ENCODE results near the gene TMEM187. TPM values are rescaled to one million over a fixed set of nuclear protein-coding genes. Genes with fewer than 3 reads are reported as not detected.

Gene TMEM187
- total and polyA plus RNA-seq, 10 of the 15 experiments (the other 5 are each of a cell fraction or from before 2014, with no cell fraction given): 0.45 to 8.5 (median 4.1) TPM

DNA sequence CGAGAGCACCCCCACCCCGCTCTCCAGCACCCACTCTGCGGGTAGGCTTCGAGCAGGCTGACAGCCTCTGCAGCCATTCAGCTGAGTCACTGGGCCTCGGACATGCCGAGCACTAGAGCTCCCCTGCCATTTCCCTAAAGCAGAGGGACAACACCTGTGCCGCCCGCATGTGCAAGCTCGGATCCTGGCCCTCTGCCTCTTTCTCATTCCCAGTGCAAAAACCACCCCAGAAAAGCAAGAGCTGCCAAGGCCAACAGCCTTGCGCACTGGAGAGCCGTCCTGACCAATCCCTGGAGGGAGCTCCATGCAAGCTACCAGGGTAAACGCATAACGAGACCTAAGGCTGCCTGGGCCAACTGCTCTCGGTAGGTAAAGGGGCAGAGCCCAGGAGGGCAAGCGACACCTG, 6.3 kb upstream of the TMEM187 start:
- BruUV-seq (replicated peaks): no TSS peak
- ChIA-PET CTCF (interaction anchor here (0.7 to 5.9 kb wide), 11 partner anchors 12 to 561 kb away, joined by 3 to 40 read pairs (median 4); no protein-coding TSS in a partner anchor), POLR2A (interaction anchor here (0.9 to 7.9 kb wide), 5 partner anchors 15 to 70 kb away, joined by 3 to 68 read pairs (median 3); partner anchors contain the start of gene ARHGAP4), SMC1A (ENCODE audit: uncharacterized antibody, unreplicated experiment) (interaction anchor here (0.8 to 4.7 kb wide), 2 partner anchors 19 to 41 kb away, joined by 3 to 21 read pairs; partner anchors contain the start of gene ARHGAP4), RAD21 (ENCODE audit: unreplicated experiment) (interaction anchor here (0.8 to 6.4 kb wide), 8 partner anchors 19 to 127 kb away, joined by 3 to 48 read pairs (median 6); partner anchors contain the start of gene ARHGAP4)
- Histone ChIP-seq H3K36me3 (ENCODE audit: control insufficient read depth in 2 of 2, insufficient read depth in 2 of 2, low read length in 1 of 2) (peaks cover 12 to 24% of the 10 kb centered on the region in 2 experiments), H3K4me1 (ENCODE audit: control insufficient read depth, insufficient read depth, low read length) (peaks cover 9% of the 10 kb centered on the region), H3K79me2 (ENCODE audit: control insufficient read depth, insufficient read depth, low read length) (peaks cover 69% of the 10 kb centered on the region), H3K9me3 (replicated peaks; ENCODE audit: control insufficient read depth, insufficient read depth, low read length) (no peaks in the 10 kb centered on the region), H3K27me3 (replicated peaks in 1 of 2; ENCODE audit: control insufficient read depth in 2 of 2, insufficient read depth in 2 of 2, low read length in 1 of 2) (no peaks in the 10 kb centered on the region), H4K20me1 (ENCODE audit: control insufficient read depth, insufficient read depth) (no peaks in the 10 kb centered on the region; the same call in 1 of the 2 replicates), H3K4me2 (ENCODE audit: control insufficient read depth, insufficient read depth) (peak overlapping the region; percentile 81), H3K9ac (ENCODE audit: control insufficient read depth, insufficient read depth, low read length) (no peak overlapping the region), H3K27ac (ENCODE audit: control insufficient read depth, insufficient read depth) (no peak overlapping the region; the same call in 1 of the 2 replicates), H3K4me3 (peak overlapping the region; percentile 44; the same call in 1 of the 2 replicates), H2AFZ (ENCODE audit: control insufficient read depth, low read depth, low read length) (no peak overlapping the region)
- in situ Hi-C loops (cut with MboI) (loop anchor here (10.0 kb wide), 1 partner anchor 1011 kb away; no protein-coding TSS in a partner anchor), intact Hi-C loops (cut with micrococcal nuclease; ENCODE audit: unreplicated experiment) (no loop called here)
- no peak for TF ChIP-seq TARDBP (IDR thresholded peaks at IDR 0.05; ENCODE audit: borderline replicate concordance)
- WGBS (ENCODE audit: insufficient coverage, insufficient replicate concordance, low lambda C conversion rate, missing lambda C conversion rate): 89% methylated on average over 15 of the region's 15 CpGs
- DNase-seq (ENCODE audit: low read depth, low spot score) (no peak), FAIRE-seq (no peak), ATAC-seq (no peak)

DNA sequence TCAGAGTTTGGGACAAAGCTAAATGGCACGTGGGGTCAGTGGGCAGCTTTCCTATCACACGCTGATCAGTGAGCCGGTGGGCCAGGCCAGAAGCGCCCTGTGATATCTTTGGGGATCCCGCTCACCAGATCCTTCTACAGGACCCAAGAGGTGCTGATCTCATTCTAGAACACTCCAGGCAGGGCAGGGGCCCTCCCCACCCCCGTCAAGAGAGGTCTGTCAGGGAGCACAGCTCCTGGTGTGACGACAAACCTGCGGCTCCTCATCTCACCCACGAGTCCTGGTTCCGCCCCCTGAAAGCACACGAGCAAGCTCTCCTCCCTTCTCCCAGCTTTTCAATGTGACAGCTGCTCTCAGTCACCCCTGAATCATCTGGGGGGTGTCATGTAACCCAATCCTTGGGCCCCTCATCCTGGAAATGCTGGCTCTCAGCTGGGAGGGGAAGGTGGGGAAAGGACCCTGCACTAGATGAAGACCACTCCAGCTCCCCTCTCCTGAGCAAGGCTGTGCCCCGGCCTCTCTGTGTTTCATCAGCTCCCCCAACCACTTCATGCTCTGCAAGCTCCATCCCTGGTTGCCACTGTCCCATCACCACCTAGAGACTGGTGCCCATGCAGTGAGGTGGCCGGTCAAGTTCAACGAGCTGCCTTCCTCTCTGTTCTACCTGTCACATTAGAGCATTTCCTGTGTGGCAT, 5.6 kb upstream of the TMEM187 start:
- H3K4me2 ChIP-seq (ENCODE audit: control insufficient read depth, insufficient read depth): peak overlapping the region; percentile 81
- H3K9me3 ChIP-seq (replicated peaks; ENCODE audit: control insufficient read depth, insufficient read depth, low read length): no peaks in the 10 kb centered on the region
- TF ChIP-seq, protein P1, sequence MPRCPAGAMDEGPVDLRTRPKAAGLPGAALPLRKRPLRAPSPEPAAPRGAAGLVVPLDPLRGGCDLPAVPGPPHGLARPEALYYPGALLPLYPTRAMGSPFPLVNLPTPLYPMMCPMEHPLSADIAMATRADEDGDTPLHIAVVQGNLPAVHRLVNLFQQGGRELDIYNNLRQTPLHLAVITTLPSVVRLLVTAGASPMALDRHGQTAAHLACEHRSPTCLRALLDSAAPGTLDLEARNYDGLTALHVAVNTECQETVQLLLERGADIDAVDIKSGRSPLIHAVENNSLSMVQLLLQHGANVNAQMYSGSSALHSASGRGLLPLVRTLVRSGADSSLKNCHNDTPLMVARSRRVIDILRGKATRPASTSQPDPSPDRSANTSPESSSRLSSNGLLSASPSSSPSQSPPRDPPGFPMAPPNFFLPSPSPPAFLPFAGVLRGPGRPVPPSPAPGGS (IDR thresholded peaks at IDR 0.05; ENCODE audit: borderline replicate concordance, insufficient read depth, low read depth, low read length, poor library complexity, severe bottlenecking): no peak
- TF ChIP-seq ZNF384 (IDR thresholded peaks at IDR 0.05; ENCODE audit: borderline replicate concordance, low read depth, low read length): no peak
- TF ChIP-seq ESRRA (IDR thresholded peaks at IDR 0.05; ENCODE audit: low read length): no peak
- no peak for TF ChIP-seq SMC3 (IDR thresholded peaks at IDR 0.05; ENCODE audit: borderline replicate concordance, low read length)
- 0 out of 2 replicates have a peak, but pooled peaks have one; percentile 17 for TF ChIP-seq RELB (IDR thresholded peaks at IDR 0.05; ENCODE audit: low read depth)
- TF ChIP-seq ZNF274 (IDR thresholded peaks at IDR 0.05; ENCODE audit: insufficient read depth, insufficient read length): no peak
- no peak for TF ChIP-seq SKIL (IDR thresholded peaks at IDR 0.05; ENCODE audit: low read depth, poor library complexity, severe bottlenecking)
- FAIRE-seq (no peak), DNase-seq (ENCODE audit: low read depth, low spot score) (no peak), ATAC-seq (no peak)
- peaks cover 6 to 17% of the 10 kb centered on the region in 2 experiments for H3K36me3 ChIP-seq (ENCODE audit: control insufficient read depth in 2 of 2, insufficient read depth in 2 of 2, low read length in 1 of 2)
- peak overlapping the region; percentile 80 for H3K4me3 ChIP-seq
- H3K27me3 ChIP-seq (replicated peaks in 1 of 2; ENCODE audit: control insufficient read depth in 2 of 2, insufficient read depth in 2 of 2, low read length in 1 of 2): no peaks in the 10 kb centered on the region
- no peak overlapping the region for H2AFZ ChIP-seq (ENCODE audit: control insufficient read depth, low read depth, low read length)
- CTCF ChIA-PET: interaction anchor here (0.6 to 5.9 kb wide), 14 partner anchors 9 to 560 kb away, joined by 3 to 40 read pairs (median 4); no protein-coding TSS in a partner anchor
- SMC1A ChIA-PET (ENCODE audit: uncharacterized antibody, unreplicated experiment): interaction anchor here (0.5 to 4.7 kb wide), 7 partner anchors 14 to 54 kb away, joined by 3 to 21 read pairs (median 4); partner anchors contain the start of gene ARHGAP4
- WGBS (ENCODE audit: insufficient coverage, insufficient replicate concordance, low lambda C conversion rate, missing lambda C conversion rate): 66% methylated on average over 14 of the region's 14 CpGs
- no peaks in the 10 kb centered on the region; the same call in 1 of the 2 replicates for H4K20me1 ChIP-seq (ENCODE audit: control insufficient read depth, insufficient read depth)
- in situ Hi-C loops (cut with MboI) (loop anchor here (10.0 kb wide), 1 partner anchor 1012 kb away; no protein-coding TSS in a partner anchor), intact Hi-C loops (cut with micrococcal nuclease; ENCODE audit: unreplicated experiment) (no loop called here)
- peaks cover 70% of the 10 kb centered on the region for H3K79me2 ChIP-seq (ENCODE audit: control insufficient read depth, insufficient read depth, low read length)
- RAD21 ChIA-PET (ENCODE audit: unreplicated experiment): interaction anchor here (0.8 to 6.4 kb wide), 11 partner anchors 13 to 126 kb away, joined by 3 to 48 read pairs (median 4); partner anchors contain the start of gene ARHGAP4
- peaks cover 9% of the 10 kb centered on the region for H3K4me1 ChIP-seq (ENCODE audit: control insufficient read depth, insufficient read depth, low read length)
- H3K27ac ChIP-seq (ENCODE audit: control insufficient read depth, insufficient read depth): peak overlapping the region; percentile 50
- BruUV-seq (replicated peaks): no TSS peak
- POLR2A ChIA-PET: interaction anchor here (0.9 to 7.9 kb wide), 5 partner anchors 14 to 69 kb away, joined by 3 to 68 read pairs (median 3); partner anchors contain the start of gene ARHGAP4
- H3K9ac ChIP-seq (ENCODE audit: control insufficient read depth, insufficient read depth, low read length): peak overlapping the region; percentile 61

All from GM12878 (cell line).